Panc1 (cell line): ENCODE measurements around the gene CREB5. TPM values are rescaled to one million over a fixed set of nuclear protein-coding genes. Genes with fewer than 3 reads are reported as not detected.

ENCODE experiments used
- ATAC-seq: fragments of 200-7000 bp; cut with Tn5 transposase; 2 replicates; pipeline ENCODE4 v1.9.1; 2020; ENCODE audit warnings: mild to moderate bottlenecking, moderate library complexity
- BruUV-seq: library from RNA; stranded (reverse); fragments of 400-500 nt; replicated peaks from 2 replicates; lab custom pipeline; 2021; lab: Mats Ljungman, UMichigan
- CTCF ChIA-PET: fragments of 300-600 bp; sonication (Branson Sonifier 250); formaldehyde crosslinking; loops from one replicate; lab custom pipeline; 2022; ENCODE audit warnings: antibody characterized with exemption; lab: Charles Lee
- POLR2A ChIA-PET: fragments of 300-600 bp; sonication (Branson Sonifier 250); formaldehyde crosslinking; loops from one replicate; lab custom pipeline; 2022; ENCODE audit warnings: antibody characterized with exemption; lab: Charles Lee
- DNase-seq: peaks from one replicate; pipeline ENCODE4 v3.0.0-alpha.2; 2010; ENCODE audit warnings: low read depth, low spot score
- H3K27ac ChIP-seq: 2 replicates; pipeline ENCODE4 v1.5.1; 2011; ENCODE audit warnings: mild to moderate bottlenecking, low read length, inconsistent platforms
- H3K27me3 ChIP-seq: fragments of 200-500 bp; sonication (Bioruptor generic); 2 replicates; pipeline ENCODE4 v1.6.0; 2014; ENCODE audit warnings: low read length, inconsistent platforms; ENCODE audit not compliant: control insufficient read depth, insufficient read depth
- H3K36me3 ChIP-seq: fragments of 200-500 bp; sonication (Bioruptor generic); 2 replicates; pipeline ENCODE4 v1.5.1; 2014; ENCODE audit warnings: inconsistent platforms, mild to moderate bottlenecking, low read length, moderate library complexity; ENCODE audit not compliant: control insufficient read depth, insufficient read depth
- H3K4me1 ChIP-seq: 2 replicates; pipeline ENCODE4 v1.5.1; 2011; ENCODE audit warnings: inconsistent platforms, mild to moderate bottlenecking, low read length, moderate library complexity; ENCODE audit not compliant: control insufficient read depth, insufficient read depth
- H3K4me3 ChIP-seq, 2 experiments: 2 replicates each; pipeline ENCODE4 v1.5.1; 2011 to 2012; ENCODE audit warnings: low read depth in 2 of 2, low read length in 2 of 2, mild to moderate bottlenecking in 2 of 2, inconsistent platforms in 1 of 2, moderate library complexity in 1 of 2
- H3K9me3 ChIP-seq: fragments of 200-500 bp; sonication (Bioruptor generic); 2 replicates; pipeline ENCODE4 v1.5.1; 2014; ENCODE audit warnings: low read depth, mild to moderate bottlenecking, inconsistent platforms, low read length, moderate library complexity; ENCODE audit not compliant: control insufficient read depth, insufficient read depth
- CTCF ChIP-seq: fragments of 450-650 bp; IDR thresholded peaks from 2 replicates; pipeline ENCODE4 v1.5.1; 2017; ENCODE audit warnings: mild to moderate bottlenecking
- POLR2AphosphoS5 ChIP-seq: IDR thresholded peaks from 2 replicates; pipeline ENCODE4 v1.6.1; 2012; ENCODE audit warnings: mild to moderate bottlenecking, low read depth, low read length, moderate library complexity
- REST ChIP-seq, 2 experiments: IDR thresholded peaks; 2 replicates each; pipeline ENCODE4 v1.6.1; 2011 to 2012; ENCODE audit warnings: low read depth in 2 of 2, control low read depth in 1 of 2, low read length in 1 of 2, mild to moderate bottlenecking in 1 of 2, moderate library complexity in 1 of 2; ENCODE audit not compliant: insufficient read depth in 1 of 2
- SIN3A ChIP-seq: IDR thresholded peaks from 2 replicates; pipeline ENCODE4 v1.6.1; 2012; ENCODE audit warnings: low read depth, mild to moderate bottlenecking, low read length, moderate library complexity, borderline replicate concordance; ENCODE audit not compliant: insufficient read depth
- in situ Hi-C: cut with HindIII; loops from 2 replicates; pipeline ENCODE4 v1.10.0; 2016; ENCODE audit warnings: low sequenced_read_pairs, low pct_unique_long_range_greater_than_20kb
- intact Hi-C: fragments of 100-400 bp; cut with micrococcal nuclease; formaldehyde crosslinking; loops from one replicate; pipeline ENCODE4 v1.10.0; 2022; ENCODE audit not compliant: unreplicated experiment
- total RNA-seq: library from RNA; stranded (reverse); gene quantifications from one replicate; pipeline ENCODE4 v1.2.1, GENCODE V29; 2021; ENCODE audit not compliant: unreplicated experiment

The CREB5 gene
- total RNA-seq, 1 experiment from 2014 or later: 3.1 TPM

- ChIA-PET POLR2A (no interaction called here), CTCF (no interaction called here)
- ATAC-seq: no peak
- Histone ChIP-seq H3K9me3 (no peaks in the 10 kb centered on the region), H3K27me3 (no peaks in the 10 kb centered on the region), H3K4me1 (peaks cover 17% of the 10 kb centered on the region), H3K4me3 (no peak overlapping the region), H3K36me3 (no peaks in the 10 kb centered on the region), H3K27ac (no peak overlapping the region)
- no peak for DNase-seq
- in situ Hi-C loops (no loop called here), intact Hi-C loops (no loop called here)
- no TSS peak for BruUV-seq
- TF ChIP-seq POLR2AphosphoS5 (no peak), CTCF (no peak), SIN3A (no peak), REST (IDR thresholded peaks at IDR 0.05; ENCODE audit: insufficient read depth in 1 of 2, low read depth in 2 of 2, low read length in 1 of 2) (no peak)
Measured at GRCh38 chr7:28681693-28682310, 269.5 kb downstream of the CREB5 start.

GRCh38 chr7:28682801-28683200 lies 270.5 kb downstream of the CREB5 start:
- intact Hi-C loops: no loop called here
- TF ChIP-seq SIN3A: no peak
- no peak for TF ChIP-seq REST (IDR thresholded peaks at IDR 0.05; ENCODE audit: insufficient read depth in 1 of 2, low read depth in 2 of 2, low read length in 1 of 2)
- no peak for TF ChIP-seq CTCF
- in situ Hi-C loops: no loop called here
- DNase-seq: no peak
- ChIA-PET CTCF (no interaction called here), POLR2A (no interaction called here)
- H3K4me1 ChIP-seq: peaks cover 17% of the 10 kb centered on the region
- no peaks in the 10 kb centered on the region for H3K36me3 ChIP-seq
- H3K4me3 ChIP-seq: no peak overlapping the region
- no peak overlapping the region for H3K27ac ChIP-seq
- ATAC-seq: no peak
- no TSS peak for BruUV-seq
- H3K27me3 ChIP-seq: no peaks in the 10 kb centered on the region
- no peaks in the 10 kb centered on the region for H3K9me3 ChIP-seq
